Suprapubic skin (tissue), 4 donors: ENCODE data around the gene COMMD1. TPM values are rescaled to one million over a fixed set of nuclear protein-coding genes. Genes with fewer than 3 reads are reported as not detected.

Experiments
- DNase-seq, 2 donors: peaks; one replicate each; pipeline ENCODE4 v3.0.0-alpha.2; 2019; ENCODE audit warnings: low spot score in 2 of 2
- H3K27ac ChIP-seq: fragments of 200-600 bp; sonication (generic); one replicate; pipeline ENCODE4 v1.5.1; 2019
- H3K27me3 ChIP-seq: fragments of 200-600 bp; sonication (generic); one replicate; pipeline ENCODE4 v1.5.1; 2019
- H3K36me3 ChIP-seq: fragments of 200-600 bp; sonication (generic); one replicate; pipeline ENCODE4 v1.5.1; 2019
- H3K4me1 ChIP-seq: fragments of 200-600 bp; sonication (generic); one replicate; pipeline ENCODE4 v1.5.1; 2019
- H3K4me3 ChIP-seq: fragments of 200-600 bp; sonication (generic); one replicate; pipeline ENCODE4 v1.5.1; 2019; ENCODE audit warnings: mild to moderate bottlenecking
- H3K9me3 ChIP-seq: fragments of 200-600 bp; sonication (generic); one replicate; pipeline ENCODE4 v1.5.1; 2019
- EP300 ChIP-seq: sonication (generic); formaldehyde crosslinking; IDR thresholded peaks from one replicate; pipeline ENCODE4 v1.6.1; 2017; ENCODE audit warnings: antibody characterized with exemption
- POLR2A ChIP-seq, 2 donors: fragments of 450-650 bp; IDR thresholded peaks; one replicate each; pipeline ENCODE4 v1.6.1; 2017; ENCODE audit warnings: antibody characterized with exemption in 2 of 2, mild to moderate bottlenecking in 2 of 2, moderate library complexity in 2 of 2
- POLR2AphosphoS5 ChIP-seq, 3 donors: sonication (generic); formaldehyde crosslinking; IDR thresholded peaks; one replicate each; pipeline ENCODE4 v1.6.1; 2017; ENCODE audit warnings: antibody characterized with exemption in 3 of 3
- WGBS: methylation state at CpG from one replicate; pipeline ENCODE4 v1.1.5; 2018; 5-methylcytosine and 5-hydroxymethylcytosine counted together
- total RNA-seq, 4 donors: library from RNA; depleted of rRNA; stranded (reverse); fragments of >200 nt; gene quantifications; one replicate each; pipeline ENCODE4 v1.1.0, GENCODE V29; 2016
- TF ChIP-seq, protein P1 (sequence below), 2 donors: fragments of 200-600 bp in 1 of 2; fragments of 450-650 bp in 1 of 2; sonication (generic) in 1 of 2; IDR thresholded peaks; one replicate each; pipeline ENCODE4 v1.5.1; 2016 to 2019; ENCODE audit warnings: antibody characterized with exemption in 2 of 2, mild to moderate bottlenecking in 1 of 2, moderate library complexity in 1 of 2

COMMD1 gene
- total RNA-seq, 4 donors from 2014 or later: 45.6 to 64.3 (median 57.7) TPM

GRCh38 chr2:62184512-62185230, 279.2 kb downstream of the COMMD1 start:
- Histone ChIP-seq H3K4me3 (no peak overlapping the region), H3K9me3 (no peaks in the 10 kb centered on the region), H3K27ac (no peak overlapping the region), H3K36me3 (no peaks in the 10 kb centered on the region), H3K27me3 (no peaks in the 10 kb centered on the region), H3K4me1 (peaks cover 6% of the 10 kb centered on the region)
- 78% methylated on average over 3 of the region's 3 CpGs for WGBS
- no peak for DNase-seq
- TF ChIP-seq POLR2AphosphoS5 (IDR thresholded peaks at IDR 0.05) (no peak), POLR2A (IDR thresholded peaks at IDR 0.05) (no peak), EP300 (no peak)
- TF ChIP-seq, protein P1, sequence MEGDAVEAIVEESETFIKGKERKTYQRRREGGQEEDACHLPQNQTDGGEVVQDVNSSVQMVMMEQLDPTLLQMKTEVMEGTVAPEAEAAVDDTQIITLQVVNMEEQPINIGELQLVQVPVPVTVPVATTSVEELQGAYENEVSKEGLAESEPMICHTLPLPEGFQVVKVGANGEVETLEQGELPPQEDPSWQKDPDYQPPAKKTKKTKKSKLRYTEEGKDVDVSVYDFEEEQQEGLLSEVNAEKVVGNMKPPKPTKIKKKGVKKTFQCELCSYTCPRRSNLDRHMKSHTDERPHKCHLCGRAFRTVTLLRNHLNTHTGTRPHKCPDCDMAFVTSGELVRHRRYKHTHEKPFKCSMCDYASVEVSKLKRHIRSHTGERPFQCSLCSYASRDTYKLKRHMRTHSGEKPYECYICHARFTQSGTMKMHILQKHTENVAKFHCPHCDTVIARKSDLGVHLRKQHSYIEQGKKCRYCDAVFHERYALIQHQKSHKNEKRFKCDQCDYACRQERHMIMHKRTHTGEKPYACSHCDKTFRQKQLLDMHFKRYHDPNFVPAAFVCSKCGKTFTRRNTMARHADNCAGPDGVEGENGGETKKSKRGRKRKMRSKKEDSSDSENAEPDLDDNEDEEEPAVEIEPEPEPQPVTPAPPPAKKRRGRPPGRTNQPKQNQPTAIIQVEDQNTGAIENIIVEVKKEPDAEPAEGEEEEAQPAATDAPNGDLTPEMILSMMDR (IDR thresholded peaks at IDR 0.05): no peak

Other genes with a start within 250 kb of the COMMD1 start
- 1 to 10 TPM; 1.1 to 3.8 (median 2.0) TPM for gene FAM161A, start 51.6 kb upstream of the COMMD1 start, total RNA-seq
- 10 to 100 TPM; 46.3 to 83.7 (median 75.8) TPM for gene CCT4, start 17.0 kb upstream of the COMMD1 start, total RNA-seq